Endothelial cell of umbilical vein (primary cell): Measurements from ENCODE around the gene DUSP2. TPM values are rescaled to one million over a fixed set of nuclear protein-coding genes. Genes with fewer than 3 reads are reported as not detected.

Experiments used
- BruUV-seq: library from RNA; stranded (reverse); fragments of 400-500 nt; replicated peaks from 2 replicates; lab custom pipeline; 2021; lab: Mats Ljungman, UMichigan
- CTCF ChIA-PET: fragments of 300-600, 350-600 bp; sonication (Branson Sonifier 250); formaldehyde crosslinking; loops from one replicate; lab custom pipeline; 2021; ENCODE audit warnings: antibody characterized with exemption, inconsistent platforms; lab: Charles Lee
- POLR2A ChIA-PET: fragments of 300-600, 350-600 bp; sonication (Branson Sonifier 250); formaldehyde crosslinking; loops from one replicate; lab custom pipeline; 2021; ENCODE audit warnings: antibody characterized with exemption, inconsistent platforms; lab: Charles Lee
- DNase-seq: peaks from one replicate; pipeline ENCODE4 v3.0.0-alpha.2; 2011; ENCODE audit warnings: low read depth, low spot score
- FAIRE-seq: peaks from 2 replicates; lab custom pipeline; 2011; peaks lifted over from hg19 to GRCh38; lab: Jason Lieb, UNC
- H2AFZ ChIP-seq: 2 replicates; pipeline ENCODE4 v1.6.0; 2012; ENCODE audit warnings: low read depth, low read length, control low read depth, inconsistent platforms
- H3K27ac ChIP-seq: 2 replicates; pipeline ENCODE4 v1.5.1; 2011; ENCODE audit warnings: low read depth, mild to moderate bottlenecking, control low read depth, low read length, moderate library complexity; ENCODE audit not compliant: insufficient read depth
- H3K27me3 ChIP-seq, 2 experiments: 2 replicates each; pipeline versions ENCODE4 v1.6.0 to v1.6.1; 2011; ENCODE audit warnings: low read length in 2 of 2, mixed read lengths in 1 of 2; ENCODE audit not compliant: control insufficient read depth in 2 of 2, insufficient read depth in 2 of 2
- H3K36me3 ChIP-seq, 2 experiments: 2 replicates in 1 of 2; 3 replicates in 1 of 2; pipeline ENCODE4 v1.5.1; 2011; ENCODE audit warnings: low read length in 2 of 2, mild to moderate bottlenecking in 1 of 2, moderate library complexity in 1 of 2; ENCODE audit not compliant: control insufficient read depth in 2 of 2, insufficient read depth in 2 of 2; ENCODE audit errors: extremely low read depth in 1 of 2
- H3K4me1 ChIP-seq: 3 replicates; pipeline ENCODE4 v1.5.1; 2011; ENCODE audit warnings: mild to moderate bottlenecking, low read length; ENCODE audit not compliant: control insufficient read depth, insufficient read depth; ENCODE audit errors: extremely low read depth
- H3K4me2 ChIP-seq: 2 replicates; pipeline ENCODE4 v1.6.1; 2011; ENCODE audit warnings: low read length, control low read depth, mixed read lengths; ENCODE audit not compliant: insufficient read depth
- H3K4me3 ChIP-seq, 3 experiments: fragments of 200-600 bp in 1 of 3; sonication (generic), shearing (Covaris generic) in 1 of 3; replicated peaks in 1 of 3; 2 replicates each; pipeline ENCODE4 v1.5.1; 2011 to 2016; ENCODE audit warnings: control low read depth in 3 of 3, low read length in 3 of 3, mild to moderate bottlenecking in 2 of 3, inconsistent platforms in 1 of 3, low read depth in 1 of 3, moderate library complexity in 1 of 3; ENCODE audit not compliant: insufficient read depth in 1 of 3
- H3K79me2 ChIP-seq: 2 replicates; pipeline ENCODE4 v1.6.0; 2012; ENCODE audit warnings: low read length, inconsistent platforms; ENCODE audit not compliant: control insufficient read depth, insufficient read depth
- H3K9ac ChIP-seq: replicated peaks from 2 replicates; pipeline ENCODE3; 2011; ENCODE audit warnings: low read length, control low read depth; ENCODE audit not compliant: insufficient read depth; ENCODE audit errors: extremely low read depth
- H3K9me1 ChIP-seq: replicated peaks from 3 replicates; pipeline ENCODE4 v1.6.0; 2011; ENCODE audit warnings: mild to moderate bottlenecking, low read length; ENCODE audit not compliant: control insufficient read depth, insufficient read depth; ENCODE audit errors: extremely low read depth
- H3K9me3 ChIP-seq: replicated peaks from 2 replicates; pipeline ENCODE4 v1.5.1; 2012; ENCODE audit warnings: low read length, inconsistent platforms; ENCODE audit not compliant: control insufficient read depth, insufficient read depth
- H4K20me1 ChIP-seq: replicated peaks from 2 replicates; pipeline ENCODE3; 2011; ENCODE audit warnings: mild to moderate bottlenecking, low read length; ENCODE audit not compliant: control insufficient read depth, insufficient read depth; ENCODE audit errors: extremely low read depth
- CTCF ChIP-seq, 2 donors: IDR thresholded peaks; 1 replicate in 1 of 2; 2 replicates in 1 of 2; pipeline ENCODE4 v1.5.1; 2011; ENCODE audit warnings: low read length in 2 of 2, mild to moderate bottlenecking in 2 of 2, moderate library complexity in 2 of 2, control low read depth in 1 of 2, inconsistent platforms in 1 of 2, low read depth in 1 of 2; ENCODE audit not compliant: insufficient read depth in 1 of 2; ENCODE audit errors: extremely low read depth in 1 of 2
- EZH2 ChIP-seq: IDR thresholded peaks from 2 replicates; pipeline ENCODE4 v1.6.1; 2012; ENCODE audit warnings: borderline replicate concordance, low read depth, mild to moderate bottlenecking, moderate library complexity, low read length, inconsistent platforms; ENCODE audit not compliant: severe bottlenecking
- FOS ChIP-seq: IDR thresholded peaks from 2 replicates; pipeline ENCODE4 v1.6.1; 2011; ENCODE audit warnings: mild to moderate bottlenecking, low read length, moderate library complexity, borderline replicate concordance; ENCODE audit not compliant: insufficient read depth
- GATA2 ChIP-seq: IDR thresholded peaks from 2 replicates; pipeline ENCODE4 v1.7.0; 2011; ENCODE audit warnings: low read depth, mild to moderate bottlenecking, moderate library complexity, mixed read lengths, low read length; ENCODE audit not compliant: insufficient read length, insufficient read depth
- JUN ChIP-seq: IDR thresholded peaks from 2 replicates; pipeline ENCODE4 v1.6.1; 2011; ENCODE audit warnings: borderline replicate concordance, low read depth; ENCODE audit not compliant: insufficient read length, insufficient read depth
- MAX ChIP-seq: IDR thresholded peaks from 2 replicates; pipeline ENCODE4 v1.6.1; 2011; ENCODE audit not compliant: insufficient read depth, insufficient read length
- MYC ChIP-seq: IDR thresholded peaks from one replicate; pipeline ENCODE4 v1.6.1; 2011; ENCODE audit warnings: mild to moderate bottlenecking, low read depth, low read length
- POLR2A ChIP-seq: IDR thresholded peaks from 2 replicates; pipeline ENCODE4 v1.6.1; 2012; ENCODE audit warnings: low read depth, mild to moderate bottlenecking, control low read depth, low read length
- POLR2AphosphoS5 ChIP-seq: IDR thresholded peaks from 2 replicates; pipeline ENCODE4 v1.6.1; 2012; ENCODE audit warnings: low read depth, mild to moderate bottlenecking, control low read depth, low read length, moderate library complexity; ENCODE audit not compliant: insufficient read depth
- dilution Hi-C: fragments of 300-500 bp; cut with MboI; formaldehyde crosslinking; loops from one replicate; pipeline ENCODE4 v1.15.0; 2019; ENCODE audit warnings: low sequenced_read_pairs; ENCODE audit not compliant: extremely low pct_ligation_motif_present
- intact Hi-C: fragments of 100-400 bp; cut with micrococcal nuclease; formaldehyde crosslinking; loops from one replicate; pipeline ENCODE4 v1.10.0; 2022
- polyA plus RNA-seq, 4 experiments: library from polyadenylated mRNA; depleted of rRNA in 3 of 4; stranded (reverse) in 3 of 4; unstranded in 1 of 4; fragments of >200 nt; gene quantifications; 2 replicates each; pipeline versions ENCODE4 v1.2.1 to v1.2.3, GENCODE V29; 2011 to 2012; ENCODE audit warnings: missing spikeins in 1 of 4
- total RNA-seq: library from RNA; stranded (reverse); gene quantifications from 2 replicates; pipeline ENCODE4 v1.2.3, GENCODE V29; 2021

Gene DUSP2
- total and polyA plus RNA-seq, 2 donors (not counting 3 experiments of a cell fraction or from before 2014, with no cell fraction given): 0.33 TPM

- H3K4me3 ChIP-seq: no peak overlapping the region
Measured at GRCh38 chr2:96175951-96176350, 30.7 kb upstream of the DUSP2 start.

More at GRCh38 chr2:96175951-96176350, 30.7 kb upstream of the DUSP2 start:
- ChIA-PET CTCF (interaction anchor here (0.9 to 3.5 kb wide), 7 partner anchors 13 to 183 kb away, joined by 4 to 208 read pairs (median 23); partner anchors contain the start of gene ASTL), POLR2A (no interaction called here)
- Histone ChIP-seq H3K27ac (no peak overlapping the region), H3K36me3 (no peaks in the 10 kb centered on the region), H3K79me2 (no peaks in the 10 kb centered on the region), H3K4me2 (no peak overlapping the region), H3K9me1 (no peaks in the 10 kb centered on the region), H3K4me1 (no peaks in the 10 kb centered on the region), H3K27me3 (no peaks in the 10 kb centered on the region), H2AFZ (no peak overlapping the region), H3K9me3 (no peaks in the 10 kb centered on the region), H3K9ac (no peak overlapping the region), H4K20me1 (no peaks in the 10 kb centered on the region)
- DNase-seq (no peak), FAIRE-seq (no peak)
- dilution Hi-C loops: no loop called here
- intact Hi-C loops: loop anchor here (2.0 kb wide), 1 partner anchor 59 kb away; the partner anchor contains the start of gene ADRA2B
- TF ChIP-seq POLR2AphosphoS5 (no peak), MAX (no peak), POLR2A (no peak), EZH2 (no peak), JUN (no peak), CTCF (IDR thresholded peaks at IDR 0.05; ENCODE audit: extremely low read depth in 1 of 2, insufficient read depth in 1 of 2, low read depth in 1 of 2, low read length in 2 of 2) (no peak), GATA2 (no peak), MYC (no peak), FOS (no peak)
- no TSS peak for BruUV-seq
